ENCODE data around the gene SLC9A1.

GRCh38 chr1:27193194-27193593 lies 38.3 kb upstream of the SLC9A1 start:
- no peak for TF ChIP-seq POLR2A (IDR thresholded peaks at IDR 0.05)
- TF ChIP-seq CTCF (IDR thresholded peaks at IDR 0.05 in 8 of 11, conservative IDR thresholded peaks at IDR 0.05 in 3 of 11): no peak
- no peak for TF ChIP-seq POLR2AphosphoS5 (IDR thresholded peaks at IDR 0.05)

Measured in spleen (tissue), 7 donors.